ENCODE results near the gene VENTX.

The VENTX gene

GRCh38 chr10:133253361-133253955, 15.8 kb downstream of the VENTX start:
- TF ChIP-seq ZFX (IDR thresholded peaks at IDR 0.05) (no peak), CTCF (conservative IDR thresholded peaks at IDR 0.05) (no peak)

GRCh38 chr10:133254421-133255120, 16.9 kb downstream of the VENTX start:
- TF ChIP-seq CTCF (conservative IDR thresholded peaks at IDR 0.05) (no peak), ZFX (IDR thresholded peaks at IDR 0.05) (no peak)
- H3K27ac ChIP-seq = no peak overlapping the region

More at GRCh38 chr10:133253361-133253955, 15.8 kb downstream of the VENTX start:
- no peak overlapping the region for H3K27ac ChIP-seq

- no peak for TF ChIP-seq ZFX (IDR thresholded peaks at IDR 0.05)
- TF ChIP-seq CTCF (conservative IDR thresholded peaks at IDR 0.05) = no peak
- no peak overlapping the region for H3K27ac ChIP-seq
Measured at GRCh38 chr10:133255323-133255722, 17.7 kb downstream of the VENTX start.

GRCh38 chr10:133257489-133258065, 19.9 kb downstream of the VENTX start:
- peak; percentile 88 for TF ChIP-seq CTCF (conservative IDR thresholded peaks at IDR 0.05)
- 0 out of 2 replicates have a peak, but pooled peaks have one; percentile 29 for TF ChIP-seq ZFX (IDR thresholded peaks at IDR 0.05)
- peak overlapping the region; percentile 84 for H3K27ac ChIP-seq

- H3K27ac ChIP-seq = peak overlapping the region; percentile 84
- no peak for TF ChIP-seq CTCF (conservative IDR thresholded peaks at IDR 0.05)
- TF ChIP-seq ZFX (IDR thresholded peaks at IDR 0.05) = no peak
Measured at GRCh38 chr10:133258066-133258817, 20.6 kb downstream of the VENTX start.

GRCh38 chr10:133258818-133259601, 21.4 kb downstream of the VENTX start:
- peak overlapping the region; percentile 84 for H3K27ac ChIP-seq

More at GRCh38 chr10:133258818-133259601, 21.4 kb downstream of the VENTX start:
- TF ChIP-seq ZFX (IDR thresholded peaks at IDR 0.05) = no peak
- TF ChIP-seq CTCF (conservative IDR thresholded peaks at IDR 0.05) = no peak

All from C4-2B (cell line).